IMR-90 (cell line): ENCODE data around the gene PPM1L. TPM values are rescaled to one million over a fixed set of nuclear protein-coding genes. Genes with fewer than 3 reads are reported as not detected.

Experiments
- ATAC-seq: fragments of 200-7000 bp; cut with Tn5 transposase; 2 replicates; pipeline ENCODE4 v1.9.1; 2020; ENCODE audit warnings: low read depth, mild to moderate bottlenecking, moderate library complexity
- BruUV-seq: library from RNA; stranded (reverse); fragments of 400-500 nt; replicated peaks from 2 replicates; lab custom pipeline; 2021; lab: Mats Ljungman, UMichigan
- CTCF ChIA-PET: fragments of 300-600 bp; formaldehyde crosslinking; extraction: SDS; loops from one replicate; lab custom pipeline; 2021; ENCODE audit warnings: antibody characterized with exemption; lab: Yijun Ruan, JAX
- POLR2A ChIA-PET: fragments of 300-600 bp; sonication (Branson Sonifier 250); formaldehyde crosslinking; loops from one replicate; lab custom pipeline; 2022; ENCODE audit warnings: antibody characterized with exemption; ENCODE audit not compliant: unreplicated experiment; lab: Charles Lee
- DNase-seq: peaks from one replicate; pipeline ENCODE4 v3.0.0; 2013
- H2AFZ ChIP-seq: replicated peaks from 2 replicates; pipeline ENCODE3; 2013; ENCODE audit warnings: low read length, mild to moderate bottlenecking; ENCODE audit not compliant: poor library complexity
- H2AK5ac ChIP-seq: 2 replicates; pipeline ENCODE4 v1.6.1; 2013; ENCODE audit warnings: low read depth, low read length, inconsistent platforms
- H2AK9ac ChIP-seq: replicated peaks from 2 replicates; pipeline ENCODE3; 2013; ENCODE audit warnings: mild to moderate bottlenecking, low read depth, low read length, moderate library complexity; ENCODE audit not compliant: poor library complexity
- H2BK120ac ChIP-seq: 2 replicates; pipeline ENCODE4 v1.6.1; 2013; ENCODE audit warnings: low read depth, low read length, inconsistent platforms
- H2BK15ac ChIP-seq: 3 replicates; pipeline ENCODE4 v1.6.1; 2013; ENCODE audit warnings: low read depth, low read length, inconsistent platforms
- H2BK20ac ChIP-seq: 2 replicates; pipeline ENCODE4 v1.6.1; 2013; ENCODE audit warnings: low read depth, mild to moderate bottlenecking, inconsistent platforms, low read length, moderate library complexity
- H2BK5ac ChIP-seq: 2 replicates; pipeline ENCODE4 v1.6.1; 2013; ENCODE audit warnings: mild to moderate bottlenecking, low read depth, low read length, inconsistent platforms; ENCODE audit not compliant: poor library complexity, severe bottlenecking
- H3K14ac ChIP-seq: replicated peaks from 2 replicates; pipeline ENCODE4 v1.6.1; 2013; ENCODE audit warnings: low read depth, low read length, inconsistent platforms
- H3K18ac ChIP-seq: 2 replicates; pipeline ENCODE4 v1.6.1; 2013; ENCODE audit warnings: low read depth, low read length, control low read depth
- H3K23ac ChIP-seq: 2 replicates; pipeline ENCODE4 v1.6.1; 2013; ENCODE audit warnings: low read depth, low read length, inconsistent platforms
- H3K27ac ChIP-seq: 2 replicates; pipeline ENCODE4 v1.5.1; 2013; ENCODE audit warnings: mild to moderate bottlenecking, control low read depth, low read length; ENCODE audit not compliant: insufficient read depth
- H3K27me3 ChIP-seq: 2 replicates; pipeline ENCODE4 v1.6.1; 2013; ENCODE audit warnings: low read length; ENCODE audit not compliant: control insufficient read depth, insufficient read depth
- H3K36me3 ChIP-seq: 2 replicates; pipeline ENCODE4 v1.6.1; 2013; ENCODE audit warnings: low read length, mixed read lengths; ENCODE audit not compliant: control insufficient read depth, insufficient read depth
- H3K4ac ChIP-seq: 2 replicates; pipeline ENCODE4 v1.6.1; 2013; ENCODE audit warnings: low read depth, low read length, inconsistent platforms
- H3K4me1 ChIP-seq: 2 replicates; pipeline ENCODE4 v1.6.1; 2013; ENCODE audit warnings: low read length, mixed read lengths; ENCODE audit not compliant: control insufficient read depth, insufficient read depth
- H3K4me2 ChIP-seq: 2 replicates; pipeline ENCODE4 v1.6.1; 2013; ENCODE audit warnings: low read depth, mild to moderate bottlenecking, control low read depth, low read length, moderate library complexity
- H3K4me3 ChIP-seq: 2 replicates; pipeline ENCODE4 v1.5.1; 2013; ENCODE audit warnings: low read depth, mild to moderate bottlenecking, control low read depth, low read length, moderate library complexity; ENCODE audit not compliant: insufficient read depth
- H3K56ac ChIP-seq: 2 replicates; pipeline ENCODE4 v1.6.1; 2013; ENCODE audit warnings: low read length, inconsistent platforms; ENCODE audit not compliant: insufficient read depth; ENCODE audit errors: extremely low read depth
- H3K79me1 ChIP-seq, 2 experiments: 2 replicates each; pipeline ENCODE4 v1.6.1; 2013; ENCODE audit warnings: low read length in 2 of 2, inconsistent platforms in 1 of 2, low read depth in 1 of 2
- H3K9ac ChIP-seq: 2 replicates; pipeline ENCODE4 v1.6.1; 2013; ENCODE audit warnings: low read depth, low read length, control low read depth
- H3K9me1 ChIP-seq: 2 replicates; pipeline ENCODE4 v1.6.1; 2013; ENCODE audit warnings: low read length, inconsistent platforms; ENCODE audit not compliant: insufficient read depth
- H3K9me3 ChIP-seq: 2 replicates; pipeline ENCODE4 v1.6.1; 2013; ENCODE audit warnings: low read length; ENCODE audit not compliant: control insufficient read depth, insufficient read depth
- H4K20me1 ChIP-seq: 2 replicates; pipeline ENCODE4 v1.6.1; 2013; ENCODE audit warnings: low read length, inconsistent platforms; ENCODE audit not compliant: insufficient read depth
- H4K5ac ChIP-seq: 2 replicates; pipeline ENCODE4 v1.6.1; 2013; ENCODE audit warnings: mild to moderate bottlenecking, low read depth, low read length, control low read depth
- H4K8ac ChIP-seq, 2 experiments: 2 replicates each; pipeline ENCODE4 v1.6.1; 2013; ENCODE audit warnings: low read depth in 2 of 2, low read length in 2 of 2, control low read depth in 1 of 2, inconsistent platforms in 1 of 2
- H4K91ac ChIP-seq: 2 replicates; pipeline ENCODE4 v1.6.1; 2013; ENCODE audit warnings: low read depth, low read length, inconsistent platforms; ENCODE audit not compliant: insufficient read depth
- BHLHE40 ChIP-seq: fragments of 150-350 bp; IDR thresholded peaks from 2 replicates; pipeline ENCODE4 v1.6.1; 2016; ENCODE audit warnings: mild to moderate bottlenecking, low read depth, low read length
- CEBPB ChIP-seq: IDR thresholded peaks from 2 replicates; pipeline ENCODE4 v1.6.1; 2012; ENCODE audit warnings: low read depth, low read length, improper control_type of control experiment
- CTCF ChIP-seq: conservative IDR thresholded peaks from 2 replicates; pipeline ENCODE4 v1.5.1; 2012; ENCODE audit warnings: mild to moderate bottlenecking, low read depth, low read length, improper control_type of control experiment
- MAFK ChIP-seq: IDR thresholded peaks from 2 replicates; pipeline ENCODE4 v1.6.1; 2012; ENCODE audit warnings: low read depth, low read length, improper control_type of control experiment
- MAZ ChIP-seq: IDR thresholded peaks from 2 replicates; pipeline ENCODE4 v1.6.1; 2012; ENCODE audit warnings: low read depth, mild to moderate bottlenecking, low read length, improper control_type of control experiment, moderate library complexity, borderline replicate concordance
- MXI1 ChIP-seq: IDR thresholded peaks from 2 replicates; pipeline ENCODE4 v1.6.1; 2012; ENCODE audit warnings: low read depth, mild to moderate bottlenecking, low read length, moderate library complexity, borderline replicate concordance
- NFE2L2 ChIP-seq: fragments of 150-350 bp; IDR thresholded peaks from 2 replicates; pipeline ENCODE4 v1.6.1; 2016; ENCODE audit warnings: low read depth, mild to moderate bottlenecking, low read length
- POLR2A ChIP-seq: IDR thresholded peaks from 2 replicates; pipeline ENCODE4 v1.6.1; 2012; ENCODE audit warnings: mild to moderate bottlenecking, low read depth, low read length
- RCOR1 ChIP-seq: IDR thresholded peaks from 2 replicates; pipeline ENCODE4 v1.6.1; 2012; ENCODE audit warnings: mild to moderate bottlenecking, low read length, improper control_type of control experiment; ENCODE audit not compliant: insufficient replicate concordance
- RFX5 ChIP-seq: IDR thresholded peaks from 2 replicates; pipeline ENCODE4 v1.8.0; 2012; ENCODE audit warnings: low read depth, mild to moderate bottlenecking, low read length, moderate library complexity
- USF2 ChIP-seq: fragments of 150-350 bp; IDR thresholded peaks from 2 replicates; pipeline ENCODE4 v1.6.1; 2017; ENCODE audit warnings: mild to moderate bottlenecking, antibody characterized with exemption, low read length, low read depth
- WGBS, 2 experiments: methylation state at CpG; one replicate each; pipeline versions ENCODE4 v1.1.5 to v1.1.7; 2013; ENCODE audit warnings: missing lambda C conversion rate in 2 of 2; ENCODE audit not compliant: insufficient read length in 1 of 2; ENCODE audit errors: extremely low coverage in 2 of 2; 5-methylcytosine and 5-hydroxymethylcytosine counted together
- dilution Hi-C: fragments of 300-500 bp; cut with HindIII; formaldehyde crosslinking; loops from one replicate; pipeline ENCODE4 v1.14.3; 2018; ENCODE audit warnings: low sequenced_read_pairs; ENCODE audit not compliant: unreplicated experiment
- in situ Hi-C: fragments of 300-500 bp; cut with MboI; formaldehyde crosslinking; loops from 3 replicates; pipeline ENCODE4 v1.14.3; 2019; ENCODE audit warnings: low sequenced_read_pairs, inconsistent platforms, mixed read lengths
- intact Hi-C: fragments of 100-400 bp; cut with micrococcal nuclease; formaldehyde crosslinking; loops from 2 replicates; pipeline ENCODE4 v1.10.0; 2022
- polyA plus RNA-seq, 3 experiments: library from polyadenylated mRNA; depleted of rRNA; stranded (reverse); fragments of >200 nt; gene quantifications; 2 replicates each; pipeline ENCODE4 v1.2.3, GENCODE V29; 2012; ENCODE audit warnings: low replicate concordance in 1 of 3
- total RNA-seq: library from RNA; depleted of rRNA; stranded (reverse); fragments of >200 nt; gene quantifications from 2 replicates; pipeline ENCODE4 v1.2.3, GENCODE V29; 2012
- TF ChIP-seq, protein P1 (sequence below): fragments of 150-350 bp; IDR thresholded peaks from 2 replicates; pipeline ENCODE4 v1.6.1; 2016; ENCODE audit warnings: low read depth, mild to moderate bottlenecking, low read length, moderate library complexity, borderline replicate concordance

The PPM1L gene
- total and polyA plus RNA-seq, 2 of the 4 experiments (the other 2 are of a cell fraction) = 0.14 to 0.18 TPM

GRCh38 chr3:161043336-161044035, 287.5 kb downstream of the PPM1L start:
- CTCF ChIA-PET = no interaction called here
- no peak overlapping the region for H2AFZ ChIP-seq
- no peak overlapping the region for H3K23ac ChIP-seq
- no peak overlapping the region for H3K56ac ChIP-seq
- H3K36me3 ChIP-seq = no peaks in the 10 kb centered on the region
- H2AK5ac ChIP-seq = no peak overlapping the region
- H3K9ac ChIP-seq = no peak overlapping the region
- no peak overlapping the region for H3K18ac ChIP-seq
- H3K4me1 ChIP-seq = no peaks in the 10 kb centered on the region
- H2BK5ac ChIP-seq = no peak overlapping the region
- no peaks in the 10 kb centered on the region for H3K79me1 ChIP-seq
- TF ChIP-seq BHLHE40 (no peak), USF2 (no peak), MAFK (no peak), MAZ (no peak), NFE2L2 (no peak), POLR2A (no peak), CTCF (no peak), RFX5 (no peak), RCOR1 (no peak), MXI1 (no peak), CEBPB (no peak)
- TF ChIP-seq, protein P1, sequence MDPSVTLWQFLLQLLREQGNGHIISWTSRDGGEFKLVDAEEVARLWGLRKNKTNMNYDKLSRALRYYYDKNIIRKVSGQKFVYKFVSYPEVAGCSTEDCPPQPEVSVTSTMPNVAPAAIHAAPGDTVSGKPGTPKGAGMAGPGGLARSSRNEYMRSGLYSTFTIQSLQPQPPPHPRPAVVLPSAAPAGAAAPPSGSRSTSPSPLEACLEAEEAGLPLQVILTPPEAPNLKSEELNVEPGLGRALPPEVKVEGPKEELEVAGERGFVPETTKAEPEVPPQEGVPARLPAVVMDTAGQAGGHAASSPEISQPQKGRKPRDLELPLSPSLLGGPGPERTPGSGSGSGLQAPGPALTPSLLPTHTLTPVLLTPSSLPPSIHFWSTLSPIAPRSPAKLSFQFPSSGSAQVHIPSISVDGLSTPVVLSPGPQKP = no peak
- no peaks in the 10 kb centered on the region for H4K20me1 ChIP-seq
- H4K8ac ChIP-seq = no peak overlapping the region
- H2BK20ac ChIP-seq = no peak overlapping the region
- intact Hi-C loops = no loop called here
- no peaks in the 10 kb centered on the region for H3K9me3 ChIP-seq
- no peak overlapping the region for H2BK120ac ChIP-seq
- no TSS peak for BruUV-seq
- no peak overlapping the region for H2BK15ac ChIP-seq
- POLR2A ChIA-PET = no interaction called here
- no peak for ATAC-seq
- no peak overlapping the region for H3K4me3 ChIP-seq
- no peaks in the 10 kb centered on the region for H3K9me1 ChIP-seq
- H3K27ac ChIP-seq = no peak overlapping the region
- no peak for DNase-seq
- dilution Hi-C loops = no loop called here
- in situ Hi-C loops = no loop called here
- H3K4me2 ChIP-seq = no peak overlapping the region
- no CpG with 5 or more reads among the region's 5 CpGs for WGBS, 2 experiments
- H4K91ac ChIP-seq = no peak overlapping the region
- no peak overlapping the region for H2AK9ac ChIP-seq
- no peak overlapping the region for H4K5ac ChIP-seq
- no peak overlapping the region for H3K14ac ChIP-seq
- no peak overlapping the region for H3K4ac ChIP-seq
- no peaks in the 10 kb centered on the region for H3K27me3 ChIP-seq
